OCI-LY3 (cell line): ENCODE results near the gene PIEZO2.

Experiments
- H2AFZ ChIP-seq: fragments of 200-600, 300-600 bp; shearing (Covaris generic); 2 replicates; pipeline ENCODE4 v1.6.0; 2014; ENCODE audit warnings: antibody characterized with exemption, low read depth, low read length
- H3K27ac ChIP-seq: fragments of 200-600, 300-600 bp; sonication (generic); 2 replicates; pipeline ENCODE4 v1.5.1; 2014; ENCODE audit warnings: mild to moderate bottlenecking, low read length, moderate library complexity, mixed read lengths
- H3K27me3 ChIP-seq: fragments of 200-600, 300-600 bp; sonication (generic); 2 replicates; pipeline ENCODE4 v1.6.1; 2014; ENCODE audit warnings: low read depth, low read length, mixed read lengths
- H3K36me3 ChIP-seq: fragments of 200-600, 300-600 bp; sonication (generic); replicated peaks from 2 replicates; pipeline ENCODE3; 2014; ENCODE audit warnings: low read depth, low read length, mixed read lengths
- H3K4me1 ChIP-seq: fragments of 300-600, 200-600 bp; sonication (generic); 2 replicates; pipeline ENCODE4 v1.6.1; 2014; ENCODE audit warnings: low read length, mixed read lengths
- H3K4me2 ChIP-seq: fragments of 200-600, 300-600 bp; sonication (generic); 2 replicates; pipeline ENCODE4 v1.6.1; 2014; ENCODE audit warnings: low read length, mixed read lengths
- H3K4me3 ChIP-seq: fragments of 300-600, 200-600 bp; sonication (generic); 2 replicates; pipeline ENCODE4 v1.5.1; 2014; ENCODE audit warnings: antibody characterized with exemption, mild to moderate bottlenecking, low read length, moderate library complexity
- H3K79me2 ChIP-seq: fragments of 300-600, 200-600 bp; shearing (Covaris generic); 2 replicates; pipeline ENCODE4 v1.6.1; 2014; ENCODE audit warnings: mild to moderate bottlenecking, low read length, mixed read lengths
- H3K9ac ChIP-seq: fragments of 300-600, 200-600 bp; shearing (Covaris generic); 2 replicates; pipeline ENCODE4 v1.6.0; 2014; ENCODE audit warnings: mild to moderate bottlenecking, low read length, moderate library complexity
- H3K9me3 ChIP-seq: fragments of 200-600, 300-600 bp; shearing (Covaris generic); 2 replicates; pipeline ENCODE4 v1.6.1; 2014; ENCODE audit warnings: low read length, mixed read lengths; ENCODE audit not compliant: insufficient read depth
- H4K20me1 ChIP-seq: fragments of 200-600, 300-600 bp; sonication (generic); 2 replicates; pipeline ENCODE4 v1.6.1; 2016; ENCODE audit warnings: low read length, mixed read lengths; ENCODE audit not compliant: insufficient read depth
- EZH2phosphoT487 ChIP-seq: fragments of 200-600 bp; shearing (Covaris generic); IDR thresholded peaks from 2 replicates; pipeline ENCODE4 v1.6.1; 2018; ENCODE audit warnings: antibody characterized with exemption, mixed run types, low read depth
- TF ChIP-seq, protein P1 (sequence below): fragments of 200-600, 300-600 bp; sonication (generic); IDR thresholded peaks from 2 replicates; pipeline ENCODE4 v1.5.1; 2014; ENCODE audit warnings: antibody characterized with exemption, low read length, low read depth

The PIEZO2 gene

DNA sequence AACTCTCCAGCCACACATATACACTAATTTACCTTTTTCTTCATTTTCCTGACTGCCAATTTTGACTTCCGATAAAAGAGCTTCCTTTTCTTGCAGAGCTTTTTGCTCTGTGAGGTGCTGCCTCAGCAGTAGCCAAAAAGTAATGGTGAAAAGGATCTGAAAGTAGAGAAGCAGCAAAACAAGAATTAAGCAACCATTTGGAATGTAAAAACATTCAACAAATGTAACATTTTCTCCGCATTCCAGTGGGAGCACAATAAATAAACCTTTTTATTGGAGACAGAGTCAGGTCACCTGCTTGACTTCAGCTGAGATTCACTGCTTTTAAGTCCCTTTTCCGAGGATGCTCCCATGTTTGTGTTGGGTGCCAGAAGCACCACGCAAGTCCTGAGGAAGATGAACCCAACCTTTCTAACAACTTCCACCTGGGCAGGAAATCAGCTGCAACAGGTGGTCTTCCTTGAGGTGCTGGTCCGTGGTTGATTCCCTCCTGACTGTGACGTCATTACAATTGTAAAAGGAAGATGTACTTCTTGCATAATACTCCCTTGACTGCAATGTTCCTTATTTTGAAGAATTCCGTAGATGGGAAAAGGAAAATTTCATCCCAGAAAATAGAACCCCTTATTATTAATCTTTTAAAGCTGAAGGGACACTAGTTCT lies 358.1 kb downstream of the PIEZO2 start:
- H3K4me2 ChIP-seq, result no peak overlapping the region

DNA sequence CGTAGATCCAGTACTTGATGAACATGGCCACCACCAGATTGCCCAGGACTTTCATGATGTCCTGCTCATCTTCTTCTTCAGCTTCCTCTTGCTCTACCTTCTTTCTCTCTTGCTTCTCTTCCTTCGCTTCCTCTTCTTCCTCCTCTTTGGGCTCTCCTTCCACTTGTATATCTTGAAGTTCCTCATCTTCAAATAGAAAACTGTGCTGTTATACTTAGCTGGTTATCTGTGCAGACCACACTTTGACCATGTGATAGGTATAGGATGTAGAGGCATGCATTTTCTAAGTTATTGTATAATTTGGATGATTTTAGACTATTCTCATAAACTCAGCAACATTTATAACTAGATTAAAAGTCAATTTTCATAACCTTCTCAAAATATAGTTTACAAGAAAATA lies 360.2 kb downstream of the PIEZO2 start:
- Histone ChIP-seq H3K36me3 (no peaks in the 10 kb centered on the region), H3K27me3 (peaks cover 42% of the 10 kb centered on the region), H3K27ac (no peak overlapping the region), H3K79me2 (no peaks in the 10 kb centered on the region), H2AFZ (no peak overlapping the region), H4K20me1 (no peaks in the 10 kb centered on the region), H3K9ac (no peak overlapping the region), H3K4me2 (no peak overlapping the region), H3K4me3 (no peak overlapping the region), H3K4me1 (no peaks in the 10 kb centered on the region), H3K9me3 (no peaks in the 10 kb centered on the region)
- no peak for TF ChIP-seq EZH2phosphoT487
- TF ChIP-seq, protein P1, sequence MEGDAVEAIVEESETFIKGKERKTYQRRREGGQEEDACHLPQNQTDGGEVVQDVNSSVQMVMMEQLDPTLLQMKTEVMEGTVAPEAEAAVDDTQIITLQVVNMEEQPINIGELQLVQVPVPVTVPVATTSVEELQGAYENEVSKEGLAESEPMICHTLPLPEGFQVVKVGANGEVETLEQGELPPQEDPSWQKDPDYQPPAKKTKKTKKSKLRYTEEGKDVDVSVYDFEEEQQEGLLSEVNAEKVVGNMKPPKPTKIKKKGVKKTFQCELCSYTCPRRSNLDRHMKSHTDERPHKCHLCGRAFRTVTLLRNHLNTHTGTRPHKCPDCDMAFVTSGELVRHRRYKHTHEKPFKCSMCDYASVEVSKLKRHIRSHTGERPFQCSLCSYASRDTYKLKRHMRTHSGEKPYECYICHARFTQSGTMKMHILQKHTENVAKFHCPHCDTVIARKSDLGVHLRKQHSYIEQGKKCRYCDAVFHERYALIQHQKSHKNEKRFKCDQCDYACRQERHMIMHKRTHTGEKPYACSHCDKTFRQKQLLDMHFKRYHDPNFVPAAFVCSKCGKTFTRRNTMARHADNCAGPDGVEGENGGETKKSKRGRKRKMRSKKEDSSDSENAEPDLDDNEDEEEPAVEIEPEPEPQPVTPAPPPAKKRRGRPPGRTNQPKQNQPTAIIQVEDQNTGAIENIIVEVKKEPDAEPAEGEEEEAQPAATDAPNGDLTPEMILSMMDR, result no peak

More for the DNA sequence above, 358.1 kb downstream of the PIEZO2 start:
- no peaks in the 10 kb centered on the region for H3K9me3 ChIP-seq
- no peaks in the 10 kb centered on the region for H4K20me1 ChIP-seq
- peaks cover 26% of the 10 kb centered on the region for H3K27me3 ChIP-seq
- no peak for TF ChIP-seq EZH2phosphoT487
- TF ChIP-seq, protein P1, result no peak
- no peaks in the 10 kb centered on the region for H3K79me2 ChIP-seq
- H3K36me3 ChIP-seq, result no peaks in the 10 kb centered on the region
- H3K9ac ChIP-seq, result no peak overlapping the region
- no peak overlapping the region for H3K4me3 ChIP-seq
- H3K27ac ChIP-seq, result no peak overlapping the region
- H3K4me1 ChIP-seq, result no peaks in the 10 kb centered on the region
- H2AFZ ChIP-seq, result no peak overlapping the region

DNA sequence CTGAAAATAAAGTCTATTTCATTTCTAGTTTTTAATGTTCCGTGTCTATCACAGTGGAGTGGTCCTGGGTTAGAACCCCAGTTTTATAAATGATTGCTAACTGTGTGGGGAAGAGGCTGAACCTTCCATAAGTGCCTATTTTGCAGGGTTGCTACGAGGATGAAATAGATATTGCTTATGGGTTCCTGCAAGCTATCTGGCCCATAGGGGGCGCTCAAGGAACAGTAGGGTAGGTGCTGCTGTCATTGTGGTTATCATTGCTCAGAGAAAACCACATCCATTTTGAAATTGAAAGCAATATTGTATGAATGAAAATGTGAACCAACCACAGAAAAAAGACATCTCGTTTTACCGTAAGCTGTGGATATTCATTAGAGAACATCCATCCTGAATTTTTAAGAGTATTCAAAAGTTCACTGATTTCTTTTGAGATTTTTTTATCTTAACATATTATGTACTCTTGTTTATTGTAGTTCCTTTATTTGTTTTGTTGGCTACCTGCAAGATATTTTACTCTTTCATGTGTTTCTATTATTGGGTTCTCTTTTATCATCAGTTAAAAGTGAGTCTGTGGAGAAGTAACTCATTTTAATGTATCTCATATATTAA lies 362.0 kb downstream of the PIEZO2 start:
- Histone ChIP-seq H3K27me3 (peaks cover 41% of the 10 kb centered on the region), H3K27ac (no peak overlapping the region), H3K4me1 (no peaks in the 10 kb centered on the region), H3K4me3 (no peak overlapping the region), H3K79me2 (no peaks in the 10 kb centered on the region), H4K20me1 (no peaks in the 10 kb centered on the region), H3K4me2 (peak overlapping the region; percentile 35), H3K9ac (no peak overlapping the region), H3K9me3 (no peaks in the 10 kb centered on the region), H2AFZ (no peak overlapping the region), H3K36me3 (no peaks in the 10 kb centered on the region)
- TF ChIP-seq, protein P1, result peak; percentile 85
- no peak for TF ChIP-seq EZH2phosphoT487

DNA sequence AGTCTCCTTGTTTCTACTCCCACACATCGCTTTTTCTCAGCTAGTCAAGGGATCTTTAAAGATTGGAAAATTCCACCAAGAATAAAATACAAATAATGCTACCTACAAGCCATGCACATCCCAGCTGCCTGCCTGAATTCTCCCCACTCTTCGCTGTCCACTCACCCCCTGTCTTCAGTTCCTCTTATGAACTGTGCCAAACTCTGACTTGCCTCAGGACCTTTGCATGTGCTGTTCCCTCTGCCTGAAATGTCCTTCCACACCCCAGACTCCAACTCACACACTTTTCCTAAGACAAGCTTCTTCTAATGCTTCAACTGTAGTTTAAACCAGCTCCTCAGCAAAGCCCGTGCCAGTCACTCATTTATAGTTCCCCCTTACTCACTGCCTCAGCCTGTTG lies 363.6 kb downstream of the PIEZO2 start:
- Histone ChIP-seq H3K36me3 (no peaks in the 10 kb centered on the region), H3K4me1 (no peaks in the 10 kb centered on the region), H3K27ac (no peak overlapping the region), H3K4me2 (no peak overlapping the region), H3K4me3 (no peak overlapping the region), H3K9me3 (no peaks in the 10 kb centered on the region), H3K9ac (no peak overlapping the region), H4K20me1 (no peaks in the 10 kb centered on the region), H3K79me2 (no peaks in the 10 kb centered on the region), H2AFZ (no peak overlapping the region), H3K27me3 (peaks cover 35% of the 10 kb centered on the region)
- TF ChIP-seq, protein P1, result no peak
- no peak for TF ChIP-seq EZH2phosphoT487
